ENCODE results near the gene KDM4C. TPM values are rescaled to one million over a fixed set of nuclear protein-coding genes. Genes with fewer than 3 reads are reported as not detected.
A peak's percentile ranks its signal among the peaks of the same experiment; 100 is the strongest.

Gene KDM4C
- total and polyA plus RNA-seq, 2 of the 13 experiments (the other 11 are each of a cell fraction or from before 2014, with no cell fraction given), result 19.4 to 23.6 TPM

DNA sequence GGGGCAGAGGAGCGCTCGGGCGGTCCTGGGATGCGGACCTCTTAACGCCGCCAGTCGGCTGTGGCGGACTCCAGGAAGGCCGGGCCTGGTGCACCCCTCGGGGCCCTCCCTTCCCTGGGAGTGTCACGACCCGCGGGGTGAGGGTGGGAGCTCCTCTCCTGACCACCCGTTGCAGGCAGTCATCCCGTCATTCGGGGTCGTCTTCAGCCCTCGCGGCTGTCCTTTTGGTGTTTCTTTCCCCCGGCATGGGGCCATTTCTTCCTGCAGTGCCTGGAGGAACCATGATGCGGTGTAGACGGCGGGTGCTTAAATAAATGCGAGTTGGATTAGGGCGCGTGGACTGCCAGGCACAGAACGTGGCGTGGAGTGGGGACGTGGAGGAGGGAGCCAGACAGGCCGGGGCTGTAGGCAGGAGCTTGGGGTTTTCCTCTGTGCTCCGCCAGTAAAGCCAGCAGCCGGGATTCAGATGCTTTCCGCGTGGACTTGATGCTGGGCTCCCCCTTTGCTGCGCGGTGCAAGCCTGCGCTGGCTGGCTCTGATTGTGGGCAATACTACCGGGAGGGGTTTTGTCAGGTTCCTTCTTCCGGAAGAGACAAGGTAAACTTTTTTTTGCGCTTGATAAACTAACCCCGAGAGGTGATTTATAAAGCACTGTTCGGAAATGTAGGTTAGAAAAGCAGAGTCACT lies 868 bp downstream of the KDM4C start (continued):
- TF ChIP-seq, protein P1, sequence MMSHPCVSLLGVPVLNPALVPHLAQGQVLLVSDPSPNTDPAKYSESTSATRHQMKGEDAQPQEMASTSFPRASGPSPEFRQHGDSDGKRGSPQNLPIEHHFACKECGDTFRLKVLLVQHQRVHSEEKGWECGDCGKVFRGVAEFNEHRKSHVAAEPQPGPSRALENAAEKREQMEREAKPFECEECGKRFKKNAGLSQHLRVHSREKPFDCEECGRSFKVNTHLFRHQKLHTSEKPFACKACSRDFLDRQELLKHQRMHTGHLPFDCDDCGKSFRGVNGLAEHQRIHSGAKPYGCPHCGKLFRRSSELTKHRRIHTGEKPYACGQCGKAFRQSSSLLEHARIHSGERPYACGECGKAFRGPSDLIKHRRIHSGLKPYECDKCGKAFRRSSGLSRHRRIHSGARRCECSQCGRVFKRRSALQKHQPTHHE (CRISPR knock-in tag; IDR thresholded peaks at IDR 0.05; ENCODE audit: borderline replicate concordance), result no peak
- TF ChIP-seq GPBP1L1 (CRISPR knock-in tag; IDR thresholded peaks at IDR 0.05) (no peak), MIXL1 (CRISPR knock-in tag; IDR thresholded peaks at IDR 0.05) (no peak), KDM1A (CRISPR knock-in tag; IDR thresholded peaks at IDR 0.05) (no peak), ZNF773 (CRISPR knock-in tag; IDR thresholded peaks at IDR 0.05; ENCODE audit: borderline replicate concordance) (no peak), MBNL3 (CRISPR knock-in tag; conservative IDR thresholded peaks at IDR 0.05) (no peak), SOX6 (IDR thresholded peaks at IDR 0.05) (no peak), SOX6 (CRISPR knock-in tag; IDR thresholded peaks at IDR 0.05) (no peak), MTA1 (CRISPR knock-in tag; IDR thresholded peaks at IDR 0.05; ENCODE audit: borderline replicate concordance) (no peak), USF2 (IDR thresholded peaks at IDR 0.05; ENCODE audit: low read depth, low read length) (no peak), USF2 (CRISPR knock-in tag; IDR thresholded peaks at IDR 0.05; ENCODE audit: borderline replicate concordance) (0 out of 2 replicates have a peak, but pooled peaks have one; percentile 2), HOXA5 (CRISPR knock-in tag; IDR thresholded peaks at IDR 0.05) (no peak), KLF16 (CRISPR knock-in tag; IDR thresholded peaks at IDR 0.05) (no peak; a peak in 1 of 4 replicates), CTCF (CRISPR knock-in tag; IDR thresholded peaks at IDR 0.05) (no peak), ZNF747 (CRISPR knock-in tag; IDR thresholded peaks at IDR 0.05; ENCODE audit: borderline replicate concordance) (no peak), THAP8 (CRISPR knock-in tag; IDR thresholded peaks at IDR 0.05; ENCODE audit: borderline replicate concordance) (no peak; the same call in 1 of the 2 replicates), SMARCE1 (IDR thresholded peaks at IDR 0.05; ENCODE audit: borderline replicate concordance) (no peak), ZNF503 (CRISPR knock-in tag; IDR thresholded peaks at IDR 0.05) (no peak), PLRG1 (conservative IDR thresholded peaks at IDR 0.05) (no peak)
